Gastroesophageal sphincter (tissue), 3 donors: ENCODE data around the gene MTRF1.

Experiments
- EP300 ChIP-seq: sonication (generic); formaldehyde crosslinking; IDR thresholded peaks from one replicate; pipeline ENCODE4 v1.6.1; 2017; ENCODE audit warnings: antibody characterized with exemption, mild to moderate bottlenecking
- POLR2A ChIP-seq, 2 donors: fragments of 450-650 bp; IDR thresholded peaks; one replicate each; pipeline ENCODE4 v1.6.1; 2017; ENCODE audit warnings: antibody characterized with exemption in 2 of 2, mild to moderate bottlenecking in 2 of 2, moderate library complexity in 1 of 2
- POLR2AphosphoS5 ChIP-seq: sonication (generic); formaldehyde crosslinking; IDR thresholded peaks from one replicate; pipeline ENCODE4 v1.6.1; 2017; ENCODE audit warnings: antibody characterized with exemption
- TF ChIP-seq, protein P1 (sequence below), 4 experiments: fragments of 200-600 bp in 2 of 4; fragments of 450-650 bp in 2 of 4; sonication (generic) in 1 of 4; IDR thresholded peaks; one replicate each; pipeline ENCODE4 v1.5.1; 2017 to 2019; ENCODE audit warnings: antibody characterized with exemption in 4 of 4, mild to moderate bottlenecking in 2 of 4, moderate library complexity in 2 of 4

- TF ChIP-seq, protein P1, sequence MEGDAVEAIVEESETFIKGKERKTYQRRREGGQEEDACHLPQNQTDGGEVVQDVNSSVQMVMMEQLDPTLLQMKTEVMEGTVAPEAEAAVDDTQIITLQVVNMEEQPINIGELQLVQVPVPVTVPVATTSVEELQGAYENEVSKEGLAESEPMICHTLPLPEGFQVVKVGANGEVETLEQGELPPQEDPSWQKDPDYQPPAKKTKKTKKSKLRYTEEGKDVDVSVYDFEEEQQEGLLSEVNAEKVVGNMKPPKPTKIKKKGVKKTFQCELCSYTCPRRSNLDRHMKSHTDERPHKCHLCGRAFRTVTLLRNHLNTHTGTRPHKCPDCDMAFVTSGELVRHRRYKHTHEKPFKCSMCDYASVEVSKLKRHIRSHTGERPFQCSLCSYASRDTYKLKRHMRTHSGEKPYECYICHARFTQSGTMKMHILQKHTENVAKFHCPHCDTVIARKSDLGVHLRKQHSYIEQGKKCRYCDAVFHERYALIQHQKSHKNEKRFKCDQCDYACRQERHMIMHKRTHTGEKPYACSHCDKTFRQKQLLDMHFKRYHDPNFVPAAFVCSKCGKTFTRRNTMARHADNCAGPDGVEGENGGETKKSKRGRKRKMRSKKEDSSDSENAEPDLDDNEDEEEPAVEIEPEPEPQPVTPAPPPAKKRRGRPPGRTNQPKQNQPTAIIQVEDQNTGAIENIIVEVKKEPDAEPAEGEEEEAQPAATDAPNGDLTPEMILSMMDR (IDR thresholded peaks at IDR 0.05), result no peak
- TF ChIP-seq POLR2A (IDR thresholded peaks at IDR 0.05) (no peak), EP300 (no peak), POLR2AphosphoS5 (no peak)
These were observed 50.1 kb downstream of the MTRF1 start for GRCh38 chr13:41213316-41213715.
